Calu3 (cell line): ENCODE data around the gene IER5L. TPM values are rescaled to one million over a fixed set of nuclear protein-coding genes. Genes with fewer than 3 reads are reported as not detected.

Experiments
- BruUV-seq: library from RNA; stranded (reverse); fragments of 400-500 nt; replicated peaks from 2 replicates; lab custom pipeline; 2021; lab: Mats Ljungman, UMichigan
- CTCF ChIA-PET: fragments of 300-600 bp; sonication (Branson Sonifier 250); formaldehyde crosslinking; loops from one replicate; lab custom pipeline; 2022; ENCODE audit warnings: antibody characterized with exemption; lab: Charles Lee
- DNase-seq: peaks from one replicate; pipeline ENCODE4 v3.0.0; 2022
- H3K27ac Mint-ChIP-seq: one replicate; pipeline ENCODE4 v1.8.0; 2022; ENCODE audit warnings: mixed read lengths; ENCODE audit not compliant: unreplicated experiment
- H3K27me3 Mint-ChIP-seq: one replicate; pipeline ENCODE4 v1.8.0; 2022; ENCODE audit warnings: mixed read lengths; ENCODE audit not compliant: unreplicated experiment
- H3K36me3 Mint-ChIP-seq: one replicate; pipeline ENCODE4 v1.8.0; 2022; ENCODE audit warnings: mild to moderate bottlenecking, moderate library complexity, mixed read lengths; ENCODE audit not compliant: insufficient read depth, unreplicated experiment
- H3K4me1 Mint-ChIP-seq: one replicate; pipeline ENCODE4 v1.8.0; 2022; ENCODE audit warnings: mild to moderate bottlenecking, low read depth, mixed read lengths; ENCODE audit not compliant: unreplicated experiment
- H3K4me3 Mint-ChIP-seq: one replicate; pipeline ENCODE4 v1.8.0; 2022; ENCODE audit warnings: mild to moderate bottlenecking, low read depth, moderate library complexity, mixed read lengths; ENCODE audit not compliant: unreplicated experiment
- H3K9me3 Mint-ChIP-seq: one replicate; pipeline ENCODE4 v1.8.0; 2022; ENCODE audit warnings: low read depth, mixed read lengths; ENCODE audit not compliant: unreplicated experiment
- intact Hi-C: fragments of 100-400 bp; cut with micrococcal nuclease; formaldehyde crosslinking; loops from one replicate; pipeline ENCODE4 v1.10.0; 2022; ENCODE audit not compliant: unreplicated experiment
- total RNA-seq: library from RNA; stranded (reverse); gene quantifications from 2 replicates; pipeline ENCODE4 v1.2.3, GENCODE V29; 2022
- TF ChIP-seq, protein P1 (sequence below): fragments of 200-600 bp; IDR thresholded peaks from one replicate; pipeline ENCODE4 v1.8.0; 2022; ENCODE audit warnings: antibody characterized with exemption; ENCODE audit not compliant: unreplicated experiment

The IER5L gene
- total RNA-seq, 1 experiment from 2014 or later = 60.3 TPM

DNA sequence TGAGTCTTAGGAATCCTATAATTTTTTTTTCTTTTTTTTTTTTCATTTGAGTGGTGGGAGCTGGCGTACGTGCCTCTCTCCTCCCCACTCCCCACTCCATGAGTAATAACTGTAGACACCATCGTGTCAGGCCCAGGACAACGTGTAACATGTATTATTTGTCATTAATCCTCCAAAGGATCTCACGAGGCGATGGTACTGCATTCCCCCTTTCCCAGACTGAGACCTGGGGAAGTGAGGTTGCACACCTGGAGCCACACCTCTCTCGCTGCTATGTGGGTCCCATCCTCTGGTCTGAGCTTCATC, 6.1 kb upstream of the IER5L start:
- DNase-seq = no peak
- Mint-ChIP-seq H3K9me3 (no peaks in the 10 kb centered on the region), H3K27ac (no peak overlapping the region), H3K4me1 (peaks cover 39% of the 10 kb centered on the region), H3K27me3 (no peaks in the 10 kb centered on the region), H3K36me3 (peaks cover 24% of the 10 kb centered on the region), H3K4me3 (no peak overlapping the region)
- intact Hi-C loops = no loop called here
- no TSS peak for BruUV-seq
- TF ChIP-seq, protein P1, sequence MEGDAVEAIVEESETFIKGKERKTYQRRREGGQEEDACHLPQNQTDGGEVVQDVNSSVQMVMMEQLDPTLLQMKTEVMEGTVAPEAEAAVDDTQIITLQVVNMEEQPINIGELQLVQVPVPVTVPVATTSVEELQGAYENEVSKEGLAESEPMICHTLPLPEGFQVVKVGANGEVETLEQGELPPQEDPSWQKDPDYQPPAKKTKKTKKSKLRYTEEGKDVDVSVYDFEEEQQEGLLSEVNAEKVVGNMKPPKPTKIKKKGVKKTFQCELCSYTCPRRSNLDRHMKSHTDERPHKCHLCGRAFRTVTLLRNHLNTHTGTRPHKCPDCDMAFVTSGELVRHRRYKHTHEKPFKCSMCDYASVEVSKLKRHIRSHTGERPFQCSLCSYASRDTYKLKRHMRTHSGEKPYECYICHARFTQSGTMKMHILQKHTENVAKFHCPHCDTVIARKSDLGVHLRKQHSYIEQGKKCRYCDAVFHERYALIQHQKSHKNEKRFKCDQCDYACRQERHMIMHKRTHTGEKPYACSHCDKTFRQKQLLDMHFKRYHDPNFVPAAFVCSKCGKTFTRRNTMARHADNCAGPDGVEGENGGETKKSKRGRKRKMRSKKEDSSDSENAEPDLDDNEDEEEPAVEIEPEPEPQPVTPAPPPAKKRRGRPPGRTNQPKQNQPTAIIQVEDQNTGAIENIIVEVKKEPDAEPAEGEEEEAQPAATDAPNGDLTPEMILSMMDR = no peak
- CTCF ChIA-PET = interaction anchor here (0.6 kb wide), 2 partner anchors 66 to 446 kb away, joined by 3 to 7 read pairs; no protein-coding TSS in a partner anchor

DNA sequence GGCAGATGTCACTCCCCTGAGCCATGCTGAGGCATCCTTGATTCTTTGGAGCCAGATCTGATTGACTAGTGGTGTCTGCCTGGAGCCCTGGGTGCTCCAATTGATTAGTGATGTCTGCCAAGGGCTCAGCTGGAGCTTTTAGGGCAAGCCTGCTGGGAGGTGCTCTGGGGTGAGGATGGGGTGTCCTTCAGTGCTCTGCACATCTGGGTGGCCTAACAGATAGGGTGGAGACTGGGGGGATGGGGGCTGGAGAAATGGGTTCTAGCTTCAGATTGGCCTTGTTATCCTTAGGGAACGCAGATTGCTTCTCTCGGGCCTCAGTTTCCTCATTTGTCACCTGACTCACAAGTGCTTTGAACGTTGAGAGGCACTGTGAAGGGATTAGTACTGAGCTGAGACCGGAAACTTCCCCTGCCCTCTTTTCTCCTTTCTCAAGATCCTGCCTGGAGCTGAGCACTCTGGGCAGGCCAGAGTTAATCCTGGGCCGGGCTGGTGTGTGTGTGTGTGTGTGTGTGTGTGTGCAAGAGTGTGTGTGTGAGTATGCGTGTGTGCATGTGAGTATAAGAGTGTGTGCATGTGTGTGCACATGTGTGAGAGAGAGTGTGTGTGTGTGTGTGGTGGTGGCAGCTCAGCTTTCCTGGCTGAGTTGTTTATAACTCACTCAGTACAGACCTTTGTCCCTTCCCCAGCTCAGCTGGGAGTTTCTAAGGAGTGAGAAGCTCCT, 5.6 kb upstream of the IER5L start:
- BruUV-seq = no TSS peak
- DNase-seq = no peak
- no peak overlapping the region for H3K27ac Mint-ChIP-seq
- H3K4me3 Mint-ChIP-seq = no peak overlapping the region
- TF ChIP-seq, protein P1 = no peak
- intact Hi-C loops = no loop called here
- CTCF ChIA-PET = interaction anchor here (0.6 to 1.4 kb wide), 3 partner anchors 41 to 447 kb away, joined by 3 to 7 read pairs (median 5); no protein-coding TSS in a partner anchor
- no peaks in the 10 kb centered on the region for H3K9me3 Mint-ChIP-seq
- no peaks in the 10 kb centered on the region for H3K27me3 Mint-ChIP-seq
- H3K4me1 Mint-ChIP-seq = peaks cover 45% of the 10 kb centered on the region
- peaks cover 29% of the 10 kb centered on the region for H3K36me3 Mint-ChIP-seq

DNA sequence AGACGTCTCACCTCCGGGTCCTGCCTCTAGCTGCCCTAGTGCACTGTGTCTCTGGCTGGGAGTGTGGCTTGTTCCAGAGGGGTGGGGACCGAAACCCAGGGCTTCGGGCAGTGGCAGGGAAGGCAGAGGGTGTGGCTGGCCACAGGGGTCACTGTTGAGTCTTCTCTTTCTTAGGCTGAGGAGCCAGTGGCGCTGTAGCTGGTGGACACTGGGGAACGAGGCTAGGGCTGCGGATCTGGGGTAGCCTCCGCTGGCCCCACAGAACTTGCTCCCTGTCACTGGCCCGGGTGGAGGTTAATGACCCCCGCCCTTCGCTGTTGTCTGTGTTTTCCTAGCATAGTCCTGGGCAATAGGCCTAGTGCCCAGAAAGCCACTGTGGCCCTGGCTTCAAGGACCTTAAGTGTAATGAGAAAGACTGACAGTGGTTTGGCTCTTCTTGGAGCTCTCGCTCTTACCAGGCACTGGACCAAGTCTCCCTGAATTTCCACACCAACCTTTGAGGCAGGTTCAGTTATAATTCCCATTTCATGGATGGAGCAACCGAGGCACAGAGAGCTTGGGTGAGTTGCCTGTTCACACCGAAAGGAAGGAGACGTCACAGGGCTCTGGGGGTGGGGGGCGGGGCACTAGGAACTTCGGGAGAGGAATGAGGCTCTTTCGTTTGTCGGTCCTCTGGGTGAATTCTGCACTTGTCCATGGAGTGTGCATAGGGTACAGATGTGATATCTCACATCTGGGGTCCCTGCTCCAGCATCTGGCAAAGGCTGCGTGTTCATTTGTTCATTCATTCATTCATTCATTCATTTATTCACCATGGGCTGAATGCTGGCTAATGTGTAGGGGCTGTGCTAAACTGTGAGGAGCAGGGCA, 4.8 kb upstream of the IER5L start:
- Mint-ChIP-seq H3K36me3 (peaks cover 37% of the 10 kb centered on the region), H3K4me3 (no peak overlapping the region), H3K27ac (no peak overlapping the region), H3K4me1 (peaks cover 45% of the 10 kb centered on the region), H3K27me3 (no peaks in the 10 kb centered on the region), H3K9me3 (no peaks in the 10 kb centered on the region)
- DNase-seq = peak; percentile 63
- TF ChIP-seq, protein P1 = peak; percentile 14
- CTCF ChIA-PET = interaction anchor here (0.5 to 2.1 kb wide), 5 partner anchors 40 to 442 kb away, joined by 3 to 11 read pairs (median 4); no protein-coding TSS in a partner anchor
- no TSS peak for BruUV-seq
- intact Hi-C loops = no loop called here

DNA sequence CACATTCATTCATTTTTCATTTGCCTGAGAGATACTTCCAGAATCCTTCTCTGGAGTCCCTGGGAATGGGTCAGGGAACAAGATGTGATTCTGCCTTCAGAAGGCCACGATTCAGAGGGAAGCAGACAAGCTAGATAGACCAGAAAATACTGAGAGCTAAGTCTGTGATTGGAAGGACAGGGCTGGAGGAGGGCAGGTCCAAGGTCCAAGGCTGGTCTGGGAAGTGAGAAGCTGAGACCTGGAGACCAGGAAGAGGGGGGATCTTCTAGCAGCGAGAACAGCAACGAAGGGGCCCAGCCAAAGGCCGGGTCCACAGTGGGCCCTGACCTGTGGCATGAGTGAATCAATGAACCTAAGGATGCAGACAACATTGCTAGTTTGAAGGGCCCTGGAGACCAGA, 4.1 kb upstream of the IER5L start:
- CTCF ChIA-PET = interaction anchor here (1.3 to 2.1 kb wide), 3 partner anchors 152 to 278 kb away, joined by 4 to 11 read pairs (median 4); no protein-coding TSS in a partner anchor
- Mint-ChIP-seq H3K9me3 (no peaks in the 10 kb centered on the region), H3K27me3 (no peaks in the 10 kb centered on the region), H3K36me3 (peaks cover 43% of the 10 kb centered on the region), H3K27ac (peak overlapping the region; percentile 39), H3K4me1 (peaks cover 45% of the 10 kb centered on the region), H3K4me3 (peak overlapping the region; percentile 26)
- BruUV-seq = no TSS peak
- DNase-seq = no peak
- intact Hi-C loops = no loop called here
- TF ChIP-seq, protein P1 = no peak
